MM.1S (cell line): Measurements from ENCODE around the gene EPHB6.

Experiments
- DNase-seq: peaks from one replicate; pipeline ENCODE4 v3.0.0-alpha.2; 2015
- H2AFZ ChIP-seq: fragments of 300-600 bp; sonication (generic); 2 replicates; pipeline ENCODE4 v1.6.0; 2016; ENCODE audit warnings: antibody characterized with exemption, low read length
- H3F3A ChIP-seq: fragments of 300-600 bp; sonication (generic); 2 replicates; pipeline ENCODE4 v1.6.1; 2016; ENCODE audit warnings: mild to moderate bottlenecking, antibody characterized with exemption, low read length, moderate library complexity, mixed read lengths; ENCODE audit not compliant: insufficient read depth
- H3K27ac ChIP-seq: fragments of 300-600 bp; sonication (generic); 2 replicates; pipeline ENCODE4 v1.5.1; 2016; ENCODE audit warnings: mild to moderate bottlenecking, low read length
- H3K27me3 ChIP-seq: fragments of 300-600 bp; sonication (generic); replicated peaks from 2 replicates; pipeline ENCODE4 v1.6.0; 2016; ENCODE audit warnings: low read length; ENCODE audit not compliant: insufficient read depth
- H3K36me3 ChIP-seq: fragments of 300-600 bp; sonication (generic); replicated peaks from 2 replicates; pipeline ENCODE4 v1.6.1; 2016; ENCODE audit warnings: mild to moderate bottlenecking, low read length, mixed read lengths; ENCODE audit not compliant: insufficient read depth
- H3K4me1 ChIP-seq: fragments of 300-600 bp; sonication (generic); 2 replicates; pipeline ENCODE4 v1.6.1; 2016; ENCODE audit warnings: low read length, mixed read lengths
- H3K4me2 ChIP-seq: fragments of 300-600 bp; sonication (generic); 2 replicates; pipeline ENCODE4 v1.6.0; 2016; ENCODE audit warnings: low read depth, low read length
- H3K4me3 ChIP-seq: fragments of 300-600 bp; sonication (generic); 2 replicates; pipeline ENCODE4 v1.5.1; 2016; ENCODE audit warnings: low read length, mixed read lengths
- H3K79me2 ChIP-seq: fragments of 300-600 bp; sonication (generic); 2 replicates; pipeline ENCODE4 v1.6.1; 2016; ENCODE audit warnings: mixed run types, low read length, mixed read lengths
- H3K9ac ChIP-seq: fragments of 300-600 bp; sonication (generic); 2 replicates; pipeline ENCODE4 v1.6.1; 2016; ENCODE audit warnings: low read length, mixed read lengths
- H3K9me2 ChIP-seq: fragments of 300-600 bp; sonication (generic); replicated peaks from 2 replicates; pipeline ENCODE4 v1.6.1; 2016; ENCODE audit warnings: mild to moderate bottlenecking, low read length, mixed read lengths; ENCODE audit not compliant: insufficient read depth
- H3K9me3 ChIP-seq: fragments of 300-600 bp; sonication (generic); replicated peaks from 2 replicates; pipeline ENCODE4 v1.6.1; 2016; ENCODE audit warnings: mild to moderate bottlenecking, low read length, mixed read lengths; ENCODE audit not compliant: insufficient read depth
- H4K20me1 ChIP-seq: fragments of 300-600 bp; sonication (generic); 2 replicates; pipeline ENCODE4 v1.6.1; 2016; ENCODE audit warnings: mild to moderate bottlenecking, low read length, moderate library complexity, mixed read lengths; ENCODE audit not compliant: insufficient read depth
- CTCF ChIP-seq: fragments of 300-600 bp; sonication (generic); IDR thresholded peaks from 2 replicates; pipeline ENCODE4 v1.5.1; 2016; ENCODE audit warnings: antibody characterized with exemption, low read length, mixed read lengths
- EZH2 ChIP-seq: fragments of 300-600 bp; sonication (generic); optimal IDR thresholded peaks from 2 replicates; pipeline ENCODE3; 2017; ENCODE audit warnings: low read depth, mild to moderate bottlenecking, antibody characterized with exemption, low read length, mixed read lengths
- EZH2phosphoT487 ChIP-seq: fragments of 300-600 bp; sonication (generic); IDR thresholded peaks from 2 replicates; pipeline ENCODE4 v1.6.1; 2018; ENCODE audit warnings: antibody characterized with exemption, low read length

Gene EPHB6

DNA sequence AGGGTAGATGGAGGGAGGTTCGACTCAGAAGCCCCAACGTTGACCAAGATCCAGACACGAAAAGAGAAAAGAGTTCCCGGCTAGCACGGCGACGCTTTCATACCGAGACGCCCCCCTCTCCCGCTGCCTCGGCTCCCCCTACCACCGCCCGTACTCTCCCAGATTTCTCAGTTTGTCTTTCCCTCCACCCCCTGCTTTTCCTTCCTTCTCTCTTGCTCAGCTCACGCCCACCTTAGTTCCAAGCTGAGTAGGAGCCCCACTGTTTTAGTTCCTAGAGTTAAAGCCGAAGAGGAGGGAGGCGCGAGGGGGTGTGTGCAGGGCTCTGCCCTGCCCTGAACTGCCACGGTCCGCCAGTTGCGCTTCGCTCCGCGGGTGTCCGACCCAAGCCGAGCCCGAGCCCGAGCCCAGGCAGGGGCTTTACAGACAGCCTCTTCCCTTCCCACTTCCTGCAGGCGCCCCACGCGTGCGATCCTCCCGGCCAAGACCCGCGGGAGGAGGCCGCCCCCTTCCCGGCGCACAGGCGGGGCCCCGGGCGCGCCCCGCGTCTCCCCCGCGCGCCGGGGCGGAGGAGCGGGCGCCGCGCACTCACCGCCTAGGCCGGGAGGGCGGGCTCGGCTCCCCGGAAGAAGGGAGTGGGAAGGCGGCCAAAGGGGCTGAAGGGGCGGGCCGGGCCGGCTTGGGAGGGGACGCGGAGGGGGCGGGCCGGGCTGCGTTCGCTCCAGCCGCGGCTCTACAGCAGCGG lies at the start of gene EPHB6:
Gene EPHB6, plus strand, starts transcription at position 705 of the 742 bp plus-strand sequence. CDS start 8,152 bp downstream, outside the sequence.
- Histone ChIP-seq H3K9me3 (no peaks in the 10 kb centered on the region), H3K9me2 (no peaks in the 10 kb centered on the region), H3K79me2 (no peaks in the 10 kb centered on the region), H3K36me3 (no peaks in the 10 kb centered on the region), H3K27ac (no peak within 1 kb of the TSS), H3K9ac (peak within 1 kb of the TSS; percentile 1; the same call in 1 of the 2 replicates), H3K27me3 (peaks cover 11% of the 10 kb centered on the region), H4K20me1 (no peaks in the 10 kb centered on the region), H3K4me3 (peak within 1 kb of the TSS; percentile 70), H3K4me2 (peak within 1 kb of the TSS; percentile 85), H3K4me1 (no peaks in the 10 kb centered on the region), H3F3A (no peaks in the 10 kb centered on the region), H2AFZ (peak within 1 kb of the TSS; percentile 84)
- no peak for TF ChIP-seq CTCF
- no peak for TF ChIP-seq EZH2
- no peak for TF ChIP-seq EZH2phosphoT487
- peak; percentile 53 for DNase-seq

- Histone ChIP-seq H3K4me1 (peaks cover 41% of the 10 kb centered on the region), H2AFZ (no peak overlapping the region), H3K9ac (no peak overlapping the region), H3K36me3 (no peaks in the 10 kb centered on the region), H3K79me2 (no peaks in the 10 kb centered on the region), H3K9me2 (no peaks in the 10 kb centered on the region), H3K27me3 (no peaks in the 10 kb centered on the region), H3K27ac (no peak overlapping the region), H4K20me1 (no peaks in the 10 kb centered on the region), H3K4me2 (no peak overlapping the region), H3K9me3 (no peaks in the 10 kb centered on the region), H3F3A (peaks cover 33% of the 10 kb centered on the region), H3K4me3 (no peak overlapping the region)
- DNase-seq = no peak
- TF ChIP-seq EZH2 = no peak
These were observed 49.4 kb upstream of the EPHB6 start for GRCh38 chr7:142805350-142806021.

DNA sequence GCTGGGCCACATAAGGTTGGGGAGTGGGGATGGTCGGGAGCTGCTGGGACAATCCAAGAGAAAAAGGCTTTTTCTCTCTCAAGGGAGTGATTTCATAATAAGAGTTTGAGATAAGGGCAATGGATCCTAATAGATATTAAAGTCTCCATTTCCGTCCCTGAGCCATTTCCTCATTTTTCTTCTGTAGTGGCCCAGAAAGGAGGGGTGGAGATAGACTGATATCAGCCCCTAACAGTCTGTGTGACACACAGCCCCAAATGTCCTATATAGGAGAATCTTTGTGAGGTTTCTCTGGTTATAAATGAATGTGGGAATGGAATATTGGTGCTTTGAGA lies 48.9 kb upstream of the EPHB6 start:
- H3K79me2 ChIP-seq = no peaks in the 10 kb centered on the region
- H3K27me3 ChIP-seq = no peaks in the 10 kb centered on the region
- H3K4me3 ChIP-seq = no peak overlapping the region
- H2AFZ ChIP-seq = no peak overlapping the region
- no peaks in the 10 kb centered on the region for H3K9me2 ChIP-seq
- H3K27ac ChIP-seq = no peak overlapping the region
- H3K4me2 ChIP-seq = no peak overlapping the region
- H3F3A ChIP-seq = peaks cover 34% of the 10 kb centered on the region
- no peaks in the 10 kb centered on the region for H3K9me3 ChIP-seq
- no peak for DNase-seq
- TF ChIP-seq CTCF (no peak), EZH2 (no peak), EZH2phosphoT487 (no peak)
- no peaks in the 10 kb centered on the region for H3K36me3 ChIP-seq
- no peak overlapping the region for H3K9ac ChIP-seq
- no peaks in the 10 kb centered on the region for H4K20me1 ChIP-seq
- peaks cover 46% of the 10 kb centered on the region for H3K4me1 ChIP-seq

DNA sequence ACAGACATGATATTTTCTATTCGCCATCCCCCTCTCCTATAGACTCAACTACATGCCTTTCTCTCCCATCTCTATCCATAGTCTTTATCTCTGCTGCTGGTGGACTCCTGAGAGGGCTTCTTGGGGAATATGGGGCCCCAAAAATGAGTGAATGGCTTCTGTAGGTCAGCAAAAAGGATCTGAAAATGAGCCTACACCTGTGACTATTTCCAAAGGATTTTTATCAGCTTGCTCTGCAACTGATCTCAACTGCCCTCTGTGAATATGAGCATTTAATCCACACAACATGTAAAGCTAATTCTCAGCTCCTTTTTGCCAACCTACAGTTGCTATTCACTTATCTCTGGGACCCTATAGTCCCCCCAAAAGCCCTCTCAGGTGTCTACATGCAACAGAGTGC lies 47.9 kb upstream of the EPHB6 start:
- peak overlapping the region; percentile 80; the same call in 1 of the 2 replicates for H3K4me2 ChIP-seq
- H3K9me2 ChIP-seq = no peaks in the 10 kb centered on the region
- H3K4me3 ChIP-seq = no peak overlapping the region
- DNase-seq = no peak
- H3K27me3 ChIP-seq = no peaks in the 10 kb centered on the region
- no peak for TF ChIP-seq EZH2phosphoT487
- TF ChIP-seq CTCF = no peak
- TF ChIP-seq EZH2 = no peak
- peaks cover 34% of the 10 kb centered on the region for H3F3A ChIP-seq
- no peaks in the 10 kb centered on the region for H3K9me3 ChIP-seq
- H4K20me1 ChIP-seq = no peaks in the 10 kb centered on the region
- no peaks in the 10 kb centered on the region for H3K79me2 ChIP-seq
- H3K36me3 ChIP-seq = no peaks in the 10 kb centered on the region
- no peak overlapping the region for H3K9ac ChIP-seq
- peak overlapping the region; percentile 27; the same call in 1 of the 2 replicates for H2AFZ ChIP-seq
- peaks cover 47% of the 10 kb centered on the region for H3K4me1 ChIP-seq
- peak overlapping the region; percentile 93; the same call in 1 of the 2 replicates for H3K27ac ChIP-seq
